ENCODE measurements around the gene CCDC198. TPM values are rescaled to one million over a fixed set of nuclear protein-coding genes. Genes with fewer than 3 reads are reported as not detected.

The CCDC198 gene, protein sequence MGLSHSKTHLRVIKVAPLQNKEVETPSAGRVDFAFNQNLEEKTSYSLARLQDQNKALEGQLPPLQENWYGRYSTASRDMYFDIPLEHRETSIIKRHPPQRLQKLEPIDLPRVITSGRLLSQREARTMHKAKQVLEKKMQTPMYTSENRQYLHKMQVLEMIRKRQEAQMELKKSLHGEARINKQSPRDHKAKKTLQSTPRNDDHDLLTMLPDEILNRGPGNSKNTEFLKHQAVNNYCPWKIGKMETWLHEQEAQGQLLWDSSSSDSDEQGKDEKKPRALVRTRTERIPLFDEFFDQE
- not detected in 2 replicates for total RNA-seq

DNA sequence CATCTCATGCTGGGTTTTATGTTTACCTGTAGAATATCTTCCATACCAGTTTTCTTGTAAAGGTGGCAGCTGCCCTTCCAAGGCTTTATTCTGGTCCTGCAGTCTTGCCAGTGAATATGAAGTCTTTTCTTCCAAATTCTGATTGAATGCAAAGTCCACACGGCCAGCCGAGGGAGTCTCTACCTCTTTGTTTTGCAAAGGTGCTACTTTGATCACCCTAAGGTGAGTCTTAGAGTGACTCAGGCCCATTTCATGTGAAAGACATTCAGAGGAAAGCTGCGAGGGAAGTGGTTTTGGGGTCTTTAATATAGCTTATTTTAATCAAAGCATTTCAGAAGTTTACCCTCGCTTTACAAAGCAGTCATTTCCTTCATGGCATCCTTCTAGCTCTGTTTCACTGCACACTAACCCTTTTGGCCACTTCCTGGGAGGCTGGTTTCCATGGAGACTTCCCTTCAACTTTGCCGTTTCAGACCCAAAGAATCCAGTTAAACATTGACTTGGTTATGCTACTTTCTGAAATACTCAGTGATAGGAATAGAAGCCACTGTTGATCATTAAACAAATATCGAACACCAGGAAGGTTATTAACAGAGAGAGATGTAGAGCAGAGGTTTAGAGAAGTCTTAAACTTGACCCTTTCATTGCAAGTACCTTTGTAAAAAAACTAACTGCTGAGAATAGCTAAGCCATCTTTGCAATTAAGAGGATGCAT lies at the start of gene CCDC198:
Gene CCDC198 (minus strand): TSS at position 391 of the 715 bp plus-strand sequence. CDS start 142 bp downstream, at position 249.

Other genes with a start within 250 kb of the CCDC198 start
- gene EXOC5, start 225.0 kb downstream of the CCDC198 start, total RNA-seq, result 40.3 and 52.5 TPM in 2 replicates
- gene AP5M1, start 224.9 kb downstream of the CCDC198 start, total RNA-seq, result 13.8 and 18.0 TPM in 2 replicates
- 15.0 and 17.7 TPM in 2 replicates for gene NAA30, start 103.3 kb downstream of the CCDC198 start, total RNA-seq

All from dermis lymphatic vessel endothelial cell (primary cell).